HEK293 (cell line): ENCODE data around the gene FXYD1.

Experiments
- CTCF ChIA-PET: fragments of 350-600 bp; formaldehyde crosslinking; extraction: SDS; loops from one replicate; lab custom pipeline; 2021; ENCODE audit warnings: antibody characterized with exemption; lab: Yijun Ruan, JAX
- POLR2A ChIA-PET: fragments of 300-600 bp; formaldehyde crosslinking; extraction: SDS; loops from one replicate; lab custom pipeline; 2020; ENCODE audit warnings: antibody characterized with exemption, inconsistent platforms; lab: Yijun Ruan, JAX
- H3K27ac ChIP-seq: fragments of 200-500 bp; sonication (Bioruptor generic); 2 replicates; pipeline ENCODE4 v1.5.1; 2014; ENCODE audit warnings: low read depth, low read length, control low read depth, inconsistent platforms; ENCODE audit errors: extremely low read depth
- H3K36me3 ChIP-seq, 2 experiments: fragments of 200-500 bp in 1 of 2; sonication (Bioruptor generic) in 1 of 2; 1 replicate in 1 of 2; 2 replicates in 1 of 2; pipeline ENCODE4 v1.5.1; 2014 to 2017; ENCODE audit warnings: inconsistent platforms in 2 of 2, low read length in 2 of 2; ENCODE audit not compliant: control insufficient read depth in 2 of 2, insufficient read depth in 1 of 2
- H3K4me1 ChIP-seq: fragments of 200-500 bp; sonication (Bioruptor generic); 2 replicates; pipeline ENCODE4 v1.5.1; 2014; ENCODE audit warnings: mild to moderate bottlenecking, low read length, inconsistent platforms; ENCODE audit not compliant: control insufficient read depth, insufficient read depth
- H3K4me3 ChIP-seq: 2 replicates; pipeline ENCODE4 v1.5.1; 2011; ENCODE audit warnings: low read depth, mild to moderate bottlenecking, control low read depth, low read length, moderate library complexity
- H3K9me3 ChIP-seq: fragments of 200-500 bp; sonication (Bioruptor generic); 2 replicates; pipeline ENCODE4 v1.5.1; 2014; ENCODE audit warnings: low read depth, low read length, inconsistent platforms; ENCODE audit not compliant: control insufficient read depth, insufficient read depth
- BCL11B ChIP-seq: fragments of 450-650 bp; formaldehyde crosslinking; IDR thresholded peaks from 2 replicates; pipeline ENCODE4 v1.5.1; 2016; ENCODE audit warnings: low read depth, missing biosample characterization, missing genetic modification characterization
- KLF1 ChIP-seq: fragments of 450-650 bp; formaldehyde crosslinking; IDR thresholded peaks from 2 replicates; pipeline ENCODE4 v1.5.1; 2016; ENCODE audit warnings: missing biosample characterization, missing genetic modification characterization
- PRDM1 ChIP-seq: fragments of 450-650 bp; formaldehyde crosslinking; IDR thresholded peaks from 2 replicates; pipeline ENCODE4; 2016; ENCODE audit warnings: missing biosample characterization, missing genetic modification characterization
- SALL2 ChIP-seq: fragments of 450-650 bp; formaldehyde crosslinking; IDR thresholded peaks from 2 replicates; pipeline ENCODE4 v1.5.0; 2017; ENCODE audit warnings: missing biosample characterization, mild to moderate bottlenecking, missing genetic modification characterization, borderline replicate concordance
- YY2 ChIP-seq: fragments of 450-650 bp; formaldehyde crosslinking; IDR thresholded peaks from 2 replicates; pipeline ENCODE4 v1.5.1; 2016; ENCODE audit warnings: missing biosample characterization, missing genetic modification characterization
- ZBTB7A ChIP-seq: fragments of 450-650 bp; formaldehyde crosslinking; IDR thresholded peaks from 2 replicates; pipeline ENCODE4 v1.5.1; 2016; ENCODE audit warnings: low read depth, missing biosample characterization, missing genetic modification characterization
- ZNF133 ChIP-seq: fragments of 450-650 bp; formaldehyde crosslinking; IDR thresholded peaks from 2 replicates; pipeline ENCODE4 v1.5.1; 2016; ENCODE audit warnings: missing biosample characterization, missing genetic modification characterization
- ZNF169 ChIP-seq: fragments of 450-650 bp; formaldehyde crosslinking; IDR thresholded peaks from 2 replicates; pipeline ENCODE4 v1.5.1; 2016; ENCODE audit warnings: missing biosample characterization, missing genetic modification characterization
- ZNF23 ChIP-seq: fragments of 450-650 bp; formaldehyde crosslinking; IDR thresholded peaks from 2 replicates; pipeline ENCODE4 v1.5.1; 2016; ENCODE audit warnings: missing biosample characterization, missing genetic modification characterization, borderline replicate concordance
- ZNF239 ChIP-seq: fragments of 450-650 bp; formaldehyde crosslinking; IDR thresholded peaks from 2 replicates; pipeline ENCODE4 v1.5.1; 2016; ENCODE audit warnings: missing biosample characterization, missing genetic modification characterization
- ZNF274 ChIP-seq, 2 experiments: fragments of 200-500 bp in 1 of 2; fragments of 450-650 bp in 1 of 2; sonication (Bioruptor generic) in 1 of 2; formaldehyde crosslinking in 1 of 2; IDR thresholded peaks; 2 replicates each; pipeline versions ENCODE4 v1.5.1 to v1.6.1; 2014 to 2016; ENCODE audit warnings: borderline replicate concordance in 1 of 2, inconsistent platforms in 1 of 2, low read length in 1 of 2, missing biosample characterization in 1 of 2, missing genetic modification characterization in 1 of 2
- ZNF311 ChIP-seq: fragments of 450-650 bp; formaldehyde crosslinking; IDR thresholded peaks from 2 replicates; pipeline ENCODE4 v1.5.1; 2017; ENCODE audit warnings: missing biosample characterization, missing genetic modification characterization, borderline replicate concordance
- ZNF350 ChIP-seq: fragments of 450-650 bp; formaldehyde crosslinking; IDR thresholded peaks from 2 replicates; pipeline ENCODE4 v1.5.0; 2017; ENCODE audit warnings: missing biosample characterization, mild to moderate bottlenecking, missing genetic modification characterization
- ZNF366 ChIP-seq: fragments of 450-650 bp; formaldehyde crosslinking; conservative IDR thresholded peaks from 2 replicates; pipeline ENCODE4 v1.5.1; 2016; ENCODE audit warnings: missing biosample characterization, missing genetic modification characterization
- ZNF423 ChIP-seq: fragments of 450-650 bp; formaldehyde crosslinking; IDR thresholded peaks from 2 replicates; pipeline ENCODE4 v1.5.1; 2016; ENCODE audit warnings: missing biosample characterization, missing genetic modification characterization
- ZNF473 ChIP-seq: fragments of 450-650 bp; formaldehyde crosslinking; IDR thresholded peaks from 2 replicates; pipeline ENCODE4 v1.5.1; 2017; ENCODE audit warnings: missing biosample characterization, missing genetic modification characterization
- ZNF548 ChIP-seq: fragments of 450-650 bp; formaldehyde crosslinking; IDR thresholded peaks from 2 replicates; pipeline ENCODE4 v1.5.1; 2016; ENCODE audit warnings: missing biosample characterization, missing genetic modification characterization
- ZNF555 ChIP-seq: fragments of 450-650 bp; formaldehyde crosslinking; conservative IDR thresholded peaks from 2 replicates; pipeline ENCODE4 v1.5.1; 2017; ENCODE audit warnings: missing biosample characterization, mild to moderate bottlenecking, missing genetic modification characterization, inconsistent platforms
- ZNF571 ChIP-seq: fragments of 450-650 bp; formaldehyde crosslinking; IDR thresholded peaks from 2 replicates; pipeline ENCODE4 v1.5.0; 2017; ENCODE audit warnings: missing biosample characterization, missing genetic modification characterization
- ZNF600 ChIP-seq: fragments of 450-650 bp; formaldehyde crosslinking; IDR thresholded peaks from 2 replicates; pipeline ENCODE4 v1.5.1; 2016; ENCODE audit warnings: missing biosample characterization, missing genetic modification characterization
- ZNF623 ChIP-seq: fragments of 450-650 bp; formaldehyde crosslinking; IDR thresholded peaks from 2 replicates; pipeline ENCODE4 v1.5.1; 2016; ENCODE audit warnings: missing biosample characterization, missing genetic modification characterization
- ZNF654 ChIP-seq: fragments of 450-650 bp; formaldehyde crosslinking; IDR thresholded peaks from 2 replicates; pipeline ENCODE4 v1.5.1; 2016; ENCODE audit warnings: low read depth, missing biosample characterization, missing genetic modification characterization
- ZNF677 ChIP-seq: fragments of 450-650 bp; IDR thresholded peaks from 2 replicates; pipeline ENCODE4 v1.5.0; 2018; ENCODE audit warnings: missing biosample characterization, mild to moderate bottlenecking, missing genetic modification characterization, moderate library complexity
- ZNF776 ChIP-seq: fragments of 450-650 bp; formaldehyde crosslinking; IDR thresholded peaks from 2 replicates; pipeline ENCODE4 v1.5.0; 2017; ENCODE audit warnings: missing biosample characterization, missing genetic modification characterization, borderline replicate concordance
- ZNF777 ChIP-seq: fragments of 450-650 bp; formaldehyde crosslinking; IDR thresholded peaks from 2 replicates; pipeline ENCODE4 v1.5.1; 2017; ENCODE audit warnings: missing biosample characterization, missing genetic modification characterization, borderline replicate concordance
- TF ChIP-seq, protein P1 (sequence below): fragments of 450-650 bp; IDR thresholded peaks from 2 replicates; pipeline ENCODE4 v1.5.1; 2018; ENCODE audit warnings: missing biosample characterization, missing genetic modification characterization
- TF ChIP-seq, protein P2 (sequence below): fragments of 450-650 bp; formaldehyde crosslinking; IDR thresholded peaks from 2 replicates; pipeline ENCODE4 v1.5.1; 2016; ENCODE audit warnings: missing biosample characterization, missing genetic modification characterization
- TF ChIP-seq, protein P3 (sequence below): fragments of 450-650 bp; formaldehyde crosslinking; IDR thresholded peaks from 2 replicates; pipeline ENCODE4 v1.5.1; 2017; ENCODE audit warnings: missing biosample characterization, missing genetic modification characterization
- TF ChIP-seq, protein P4 (sequence below): fragments of 450-650 bp; formaldehyde crosslinking; IDR thresholded peaks from 2 replicates; pipeline ENCODE4 v1.5.0; 2017; ENCODE audit warnings: missing biosample characterization, missing genetic modification characterization, borderline replicate concordance
- TF ChIP-seq, protein P5 (sequence below): fragments of 450-650 bp; formaldehyde crosslinking; optimal IDR thresholded peaks from 2 replicates; pipeline ENCODE3; 2016; ENCODE audit warnings: missing biosample characterization, mild to moderate bottlenecking, missing genetic modification characterization

FXYD1 gene

DNA sequence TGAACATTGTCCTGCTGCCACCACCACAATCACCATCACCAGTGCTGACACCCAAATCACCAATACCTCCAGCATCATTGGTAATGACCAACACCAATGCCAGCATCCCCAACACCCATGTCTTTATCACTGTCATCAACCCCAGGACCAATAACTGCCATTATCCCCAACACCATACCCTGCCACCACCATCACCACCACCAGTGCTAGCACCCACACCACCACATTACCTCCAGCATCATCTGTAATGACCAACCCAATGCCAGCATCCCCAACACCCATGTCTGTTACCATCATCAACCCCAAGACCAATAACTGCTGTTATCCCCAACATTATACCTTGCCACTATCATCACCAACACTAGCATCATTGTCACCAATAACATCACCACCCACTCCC lies 6.4 kb upstream of the FXYD1 start:
- CTCF ChIA-PET: interaction anchor here (0.6 to 0.8 kb wide), 2 partner anchors 16 to 17 kb away, joined by 3 to 5 read pairs; no protein-coding TSS in a partner anchor
- H3K36me3 ChIP-seq: no peaks in the 10 kb centered on the region
- peaks cover 3% of the 10 kb centered on the region for H3K4me1 ChIP-seq
- POLR2A ChIA-PET: no interaction called here
- no peak overlapping the region for H3K27ac ChIP-seq
- no peak overlapping the region for H3K4me3 ChIP-seq
- no peaks in the 10 kb centered on the region for H3K9me3 ChIP-seq
- TF ChIP-seq ZNF366 (tag by site-specific recombination) (no peak), ZNF133 (peak; percentile 41; the same call in 1 of the 2 replicates), ZNF239 (0 out of 2 replicates have a peak, but pooled peaks have one; percentile 19), ZNF555 (tag by site-specific recombination) (no peak), KLF1 (tag by site-specific recombination) (no peak), ZBTB7A (tag by site-specific recombination) (no peak), ZNF776 (tag by site-specific recombination) (0 out of 2 replicates have a peak, but pooled peaks have one; percentile 55), PRDM1 (no peak), ZNF274 (IDR thresholded peaks at IDR 0.05; ENCODE audit: low read length) (no peak), ZNF274 (tag by site-specific recombination; IDR thresholded peaks at IDR 0.05; ENCODE audit: borderline replicate concordance) (0 out of 2 replicates have a peak, but pooled peaks have one; percentile 6), ZNF654 (tag by site-specific recombination) (no peak), ZNF548 (peak; percentile 44; the same call in 1 of the 2 replicates), YY2 (peak; percentile 39; the same call in 1 of the 2 replicates), ZNF169 (tag by site-specific recombination) (0 out of 2 replicates have a peak, but pooled peaks have one; percentile 51), ZNF777 (peak; percentile 18; the same call in 1 of the 2 replicates), ZNF423 (tag by site-specific recombination) (no peak), ZNF23 (0 out of 2 replicates have a peak, but pooled peaks have one; percentile 34), ZNF473 (tag by site-specific recombination) (peak; percentile 44; the same call in 1 of the 2 replicates), ZNF311 (peak; percentile 81; the same call in 1 of the 2 replicates), ZNF600 (0 out of 2 replicates have a peak, but pooled peaks have one; percentile 23), BCL11B (tag by site-specific recombination) (no peak), ZNF571 (peak; percentile 73; the same call in 1 of the 2 replicates), ZNF350 (tag by site-specific recombination) (no peak), ZNF623 (tag by site-specific recombination) (no peak), ZNF677 (tag by site-specific recombination) (no peak), SALL2 (tag by site-specific recombination) (peak; percentile 85; the same call in 1 of the 2 replicates)
- TF ChIP-seq, protein P1, sequence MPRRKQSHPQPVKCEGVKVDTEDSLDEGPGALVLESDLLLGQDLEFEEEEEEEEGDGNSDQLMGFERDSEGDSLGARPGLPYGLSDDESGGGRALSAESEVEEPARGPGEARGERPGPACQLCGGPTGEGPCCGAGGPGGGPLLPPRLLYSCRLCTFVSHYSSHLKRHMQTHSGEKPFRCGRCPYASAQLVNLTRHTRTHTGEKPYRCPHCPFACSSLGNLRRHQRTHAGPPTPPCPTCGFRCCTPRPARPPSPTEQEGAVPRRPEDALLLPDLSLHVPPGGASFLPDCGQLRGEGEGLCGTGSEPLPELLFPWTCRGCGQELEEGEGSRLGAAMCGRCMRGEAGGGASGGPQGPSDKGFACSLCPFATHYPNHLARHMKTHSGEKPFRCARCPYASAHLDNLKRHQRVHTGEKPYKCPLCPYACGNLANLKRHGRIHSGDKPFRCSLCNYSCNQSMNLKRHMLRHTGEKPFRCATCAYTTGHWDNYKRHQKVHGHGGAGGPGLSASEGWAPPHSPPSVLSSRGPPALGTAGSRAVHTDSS: no peak
- TF ChIP-seq, protein P2, sequence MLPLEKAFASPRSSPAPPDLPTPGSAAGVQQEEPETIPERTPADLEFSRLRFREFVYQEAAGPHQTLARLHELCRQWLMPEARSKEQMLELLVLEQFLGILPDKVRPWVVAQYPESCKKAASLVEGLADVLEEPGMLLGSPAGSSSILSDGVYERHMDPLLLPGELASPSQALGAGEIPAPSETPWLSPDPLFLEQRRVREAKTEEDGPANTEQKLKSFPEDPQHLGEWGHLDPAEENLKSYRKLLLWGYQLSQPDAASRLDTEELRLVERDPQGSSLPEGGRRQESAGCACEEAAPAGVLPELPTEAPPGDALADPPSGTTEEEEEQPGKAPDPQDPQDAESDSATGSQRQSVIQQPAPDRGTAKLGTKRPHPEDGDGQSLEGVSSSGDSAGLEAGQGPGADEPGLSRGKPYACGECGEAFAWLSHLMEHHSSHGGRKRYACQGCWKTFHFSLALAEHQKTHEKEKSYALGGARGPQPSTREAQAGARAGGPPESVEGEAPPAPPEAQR (tag by site-specific recombination): 0 out of 2 replicates have a peak, but pooled peaks have one; percentile 12
- TF ChIP-seq, protein P3, sequence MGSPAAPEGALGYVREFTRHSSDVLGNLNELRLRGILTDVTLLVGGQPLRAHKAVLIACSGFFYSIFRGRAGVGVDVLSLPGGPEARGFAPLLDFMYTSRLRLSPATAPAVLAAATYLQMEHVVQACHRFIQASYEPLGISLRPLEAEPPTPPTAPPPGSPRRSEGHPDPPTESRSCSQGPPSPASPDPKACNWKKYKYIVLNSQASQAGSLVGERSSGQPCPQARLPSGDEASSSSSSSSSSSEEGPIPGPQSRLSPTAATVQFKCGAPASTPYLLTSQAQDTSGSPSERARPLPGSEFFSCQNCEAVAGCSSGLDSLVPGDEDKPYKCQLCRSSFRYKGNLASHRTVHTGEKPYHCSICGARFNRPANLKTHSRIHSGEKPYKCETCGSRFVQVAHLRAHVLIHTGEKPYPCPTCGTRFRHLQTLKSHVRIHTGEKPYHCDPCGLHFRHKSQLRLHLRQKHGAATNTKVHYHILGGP (tag by site-specific recombination): peak; percentile 15; the same call in 1 of the 2 replicates
- TF ChIP-seq, protein P4, sequence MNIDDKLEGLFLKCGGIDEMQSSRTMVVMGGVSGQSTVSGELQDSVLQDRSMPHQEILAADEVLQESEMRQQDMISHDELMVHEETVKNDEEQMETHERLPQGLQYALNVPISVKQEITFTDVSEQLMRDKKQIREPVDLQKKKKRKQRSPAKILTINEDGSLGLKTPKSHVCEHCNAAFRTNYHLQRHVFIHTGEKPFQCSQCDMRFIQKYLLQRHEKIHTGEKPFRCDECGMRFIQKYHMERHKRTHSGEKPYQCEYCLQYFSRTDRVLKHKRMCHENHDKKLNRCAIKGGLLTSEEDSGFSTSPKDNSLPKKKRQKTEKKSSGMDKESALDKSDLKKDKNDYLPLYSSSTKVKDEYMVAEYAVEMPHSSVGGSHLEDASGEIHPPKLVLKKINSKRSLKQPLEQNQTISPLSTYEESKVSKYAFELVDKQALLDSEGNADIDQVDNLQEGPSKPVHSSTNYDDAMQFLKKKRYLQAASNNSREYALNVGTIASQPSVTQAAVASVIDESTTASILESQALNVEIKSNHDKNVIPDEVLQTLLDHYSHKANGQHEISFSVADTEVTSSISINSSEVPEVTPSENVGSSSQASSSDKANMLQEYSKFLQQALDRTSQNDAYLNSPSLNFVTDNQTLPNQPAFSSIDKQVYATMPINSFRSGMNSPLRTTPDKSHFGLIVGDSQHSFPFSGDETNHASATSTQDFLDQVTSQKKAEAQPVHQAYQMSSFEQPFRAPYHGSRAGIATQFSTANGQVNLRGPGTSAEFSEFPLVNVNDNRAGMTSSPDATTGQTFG (tag by site-specific recombination): 0 out of 2 replicates have a peak, but pooled peaks have one; percentile 30
- TF ChIP-seq, protein P5, sequence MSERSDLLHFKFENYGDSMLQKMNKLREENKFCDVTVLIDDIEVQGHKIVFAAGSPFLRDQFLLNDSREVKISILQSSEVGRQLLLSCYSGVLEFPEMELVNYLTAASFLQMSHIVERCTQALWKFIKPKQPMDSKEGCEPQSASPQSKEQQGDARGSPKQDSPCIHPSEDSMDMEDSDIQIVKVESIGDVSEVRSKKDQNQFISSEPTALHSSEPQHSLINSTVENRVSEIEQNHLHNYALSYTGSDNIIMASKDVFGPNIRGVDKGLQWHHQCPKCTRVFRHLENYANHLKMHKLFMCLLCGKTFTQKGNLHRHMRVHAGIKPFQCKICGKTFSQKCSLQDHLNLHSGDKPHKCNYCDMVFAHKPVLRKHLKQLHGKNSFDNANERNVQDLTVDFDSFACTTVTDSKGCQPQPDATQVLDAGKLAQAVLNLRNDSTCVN (tag by site-specific recombination): no peak
